NCI-H524 (cell line): ENCODE measurements around the gene GALNT18.
A peak's percentile ranks its signal among the peaks of the same experiment; 100 is the strongest.
"Not testable (repeated sequence)": the region's sequence is repeated elsewhere in the genome, so short reads cannot be mapped to it uniquely, and the experiment has no call there.

Source experiments
- DNase-seq, 2 experiments: peaks; one replicate each; lab custom pipeline; 2025; lab: John Stamatoyannopoulos, UW

Gene GALNT18

GRCh38 chr11:11384829-11385228 lies 237.0 kb downstream of the GALNT18 start:
- DNase-seq: no peak

GRCh38 chr11:11383995-11384394 lies 237.8 kb downstream of the GALNT18 start:
- no peak for DNase-seq

- peak; percentile 74 to 87 for DNase-seq
These were observed 238.8 kb downstream of the GALNT18 start for GRCh38 chr11:11382858-11383532.

- DNase-seq: no peak
These were observed 240.2 kb downstream of the GALNT18 start for GRCh38 chr11:11381471-11382105.

GRCh38 chr11:11380883-11381282 lies 240.9 kb downstream of the GALNT18 start:
- no peak for DNase-seq

- no peak for DNase-seq
These were observed 241.5 kb downstream of the GALNT18 start for GRCh38 chr11:11380340-11380739.

GRCh38 chr11:11379661-11380060 lies 242.1 kb downstream of the GALNT18 start:
- no peak for DNase-seq

- DNase-seq: no peak
These were observed 243.4 kb downstream of the GALNT18 start for GRCh38 chr11:11378184-11378940.

GRCh38 chr11:11374358-11375148 lies 247.3 kb downstream of the GALNT18 start:
- no peak for DNase-seq

GRCh38 chr11:11373934-11374333 lies 247.9 kb downstream of the GALNT18 start:
- DNase-seq: no peak

GRCh38 chr11:11372461-11372860 lies 249.3 kb downstream of the GALNT18 start:
- DNase-seq: no peak

GRCh38 chr11:11370962-11371303 lies 250.9 kb downstream of the GALNT18 start:
- no peak for DNase-seq

- no peak for DNase-seq
These were observed 251.4 kb downstream of the GALNT18 start for GRCh38 chr11:11370255-11370961.

GRCh38 chr11:11366793-11367192 lies 255.0 kb downstream of the GALNT18 start:
- DNase-seq: no peak

GRCh38 chr11:11363674-11364073 lies 258.1 kb downstream of the GALNT18 start:
- DNase-seq: no peak

GRCh38 chr11:11359611-11360010 lies 262.2 kb downstream of the GALNT18 start:
- no peak for DNase-seq

GRCh38 chr11:11356842-11357241 lies 265.0 kb downstream of the GALNT18 start:
- DNase-seq: no peak

- not testable (repeated sequence) for DNase-seq
These were observed 268.9 kb downstream of the GALNT18 start, which contains the start of gene CSNK2A3 for GRCh38 chr11:11352878-11353277. CSNK2A3 (minus strand) TSS chr11:11353250; CDS start chr11:11353119, 131 bp downstream.

GRCh38 chr11:11351851-11352250 lies 270.0 kb downstream of the GALNT18 start:
- not testable (repeated sequence) for DNase-seq

- DNase-seq: no peak
These were observed 270.7 kb downstream of the GALNT18 start for GRCh38 chr11:11351042-11351586.

GRCh38 chr11:11349870-11350337 lies 271.9 kb downstream of the GALNT18 start:
- DNase-seq: no peak
